ENCODE results near the gene MAPKAPK2.

MAPKAPK2 gene

DNA sequence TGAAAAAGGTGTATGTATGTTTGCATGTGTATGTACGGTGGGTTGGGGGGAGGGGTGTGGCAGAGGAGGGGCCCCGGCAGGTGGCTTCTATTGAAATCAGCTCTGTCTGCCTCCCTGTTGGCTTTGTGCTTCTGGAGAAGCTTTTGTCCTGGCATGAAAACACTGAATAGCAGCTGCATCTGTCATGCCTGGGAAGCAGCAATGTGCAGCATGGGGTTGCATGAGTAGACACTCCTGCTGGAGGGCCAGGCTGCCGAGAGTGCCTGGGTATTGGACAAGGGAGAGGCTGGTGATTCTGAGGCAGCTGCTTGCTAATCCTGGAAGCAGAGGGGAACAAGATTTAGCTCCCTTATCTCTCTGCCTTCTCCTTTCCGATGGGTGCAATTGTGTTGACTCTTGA lies 20.5 kb downstream of the MAPKAPK2 start:
- ChIA-PET CTCF (interaction anchor here (0.6 kb wide), 1 partner anchor 11 kb away, joined by 3 read pairs; no protein-coding TSS in a partner anchor), POLR2A (interaction anchor here (1.0 kb wide), 1 partner anchor 70 kb away, joined by 3 read pairs; the partner anchor contains the start of gene DYRK3)
- no peak for TF ChIP-seq BHLHE40 (IDR thresholded peaks at IDR 0.05; ENCODE audit: borderline replicate concordance)
- TF ChIP-seq L3MBTL2 (conservative IDR thresholded peaks at IDR 0.05) = no peak
- no peak for TF ChIP-seq TARDBP (IDR thresholded peaks at IDR 0.05)
- TF ChIP-seq ZNF384 (IDR thresholded peaks at IDR 0.05) = no peak
- TF ChIP-seq FOXK2 (IDR thresholded peaks at IDR 0.05) = no peak
- TF ChIP-seq FOXM1 (IDR thresholded peaks at IDR 0.05; ENCODE audit: borderline replicate concordance) = no peak
- TF ChIP-seq LEF1 (IDR thresholded peaks at IDR 0.05; ENCODE audit: borderline replicate concordance) = no peak
- no peak for TF ChIP-seq SP1 (IDR thresholded peaks at IDR 0.05)
- TF ChIP-seq FOXA1 (IDR thresholded peaks at IDR 0.05) = no peak
- TF ChIP-seq, protein P1, sequence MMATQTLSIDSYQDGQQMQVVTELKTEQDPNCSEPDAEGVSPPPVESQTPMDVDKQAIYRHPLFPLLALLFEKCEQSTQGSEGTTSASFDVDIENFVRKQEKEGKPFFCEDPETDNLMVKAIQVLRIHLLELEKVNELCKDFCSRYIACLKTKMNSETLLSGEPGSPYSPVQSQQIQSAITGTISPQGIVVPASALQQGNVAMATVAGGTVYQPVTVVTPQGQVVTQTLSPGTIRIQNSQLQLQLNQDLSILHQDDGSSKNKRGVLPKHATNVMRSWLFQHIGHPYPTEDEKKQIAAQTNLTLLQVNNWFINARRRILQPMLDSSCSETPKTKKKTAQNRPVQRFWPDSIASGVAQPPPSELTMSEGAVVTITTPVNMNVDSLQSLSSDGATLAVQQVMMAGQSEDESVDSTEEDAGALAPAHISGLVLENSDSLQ (IDR thresholded peaks at IDR 0.05) = no peak
- TF ChIP-seq NFRKB (IDR thresholded peaks at IDR 0.05) = no peak
- no peak for DNase-seq (ENCODE audit: extremely low spot score)

DNA sequence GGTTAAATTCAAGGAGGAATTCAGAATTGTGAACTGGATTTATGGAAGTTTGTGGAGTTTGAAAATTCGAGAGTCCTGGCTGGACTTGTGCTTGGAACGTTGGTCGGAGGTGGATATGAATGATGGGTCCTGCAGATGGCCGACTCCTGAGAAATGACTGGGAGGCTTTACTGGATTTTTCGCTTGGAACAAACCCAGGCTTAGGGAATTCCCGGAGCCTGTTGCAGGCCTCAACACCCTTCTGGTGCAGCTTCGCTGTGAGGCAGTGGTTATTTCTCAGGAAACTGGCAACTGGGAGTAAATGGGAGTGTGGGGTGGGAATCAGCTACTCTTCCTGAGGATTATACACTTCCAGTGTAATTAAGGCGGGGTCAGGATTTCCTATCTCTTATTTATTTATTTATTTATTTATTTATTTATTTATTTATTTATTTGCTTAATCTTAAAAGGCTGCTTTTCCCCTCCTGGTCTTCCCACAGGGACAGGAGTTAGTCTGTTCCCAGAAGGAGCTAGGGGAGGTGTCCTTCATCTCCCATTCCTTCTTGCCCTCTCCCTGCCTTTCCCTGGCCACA lies 21.1 kb downstream of the MAPKAPK2 start:
- ChIA-PET POLR2A (no interaction called here), CTCF (interaction anchor here (0.6 kb wide), 1 partner anchor 10 kb away, joined by 3 read pairs; no protein-coding TSS in a partner anchor)
- no peak for DNase-seq (ENCODE audit: extremely low spot score)
- no peak for TF ChIP-seq L3MBTL2 (conservative IDR thresholded peaks at IDR 0.05)

DNA sequence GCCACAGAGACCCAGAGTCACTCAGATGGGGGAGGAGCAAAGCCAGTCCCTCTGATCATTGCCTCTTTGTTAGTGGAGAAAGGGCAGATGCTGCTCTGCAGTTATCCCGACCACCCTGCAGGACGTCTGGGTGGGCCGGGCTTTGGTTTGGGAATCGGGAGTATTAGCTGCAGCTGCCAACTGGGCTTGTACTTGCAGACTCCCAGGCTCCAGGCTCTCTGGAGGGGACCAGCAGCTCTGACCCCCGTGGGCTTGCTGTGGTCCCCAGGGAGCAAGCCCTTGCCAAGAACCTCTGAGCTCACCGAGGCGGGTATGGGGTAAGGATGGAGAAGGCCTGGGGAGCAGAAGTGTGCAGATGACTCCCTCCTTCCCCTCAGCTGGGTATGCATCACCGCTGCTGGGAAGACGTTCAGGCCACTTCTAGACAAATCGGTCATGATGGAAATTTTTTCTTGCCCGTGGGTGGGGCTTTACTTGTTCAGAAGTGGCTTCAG lies 21.6 kb downstream of the MAPKAPK2 start:
- CTCF ChIA-PET = no interaction called here
- no peak for DNase-seq (ENCODE audit: extremely low spot score)
- no peak for TF ChIP-seq ZNF384 (IDR thresholded peaks at IDR 0.05)
- TF ChIP-seq ELF4 (IDR thresholded peaks at IDR 0.05) = no peak
- no peak for TF ChIP-seq NFRKB (IDR thresholded peaks at IDR 0.05)
- TF ChIP-seq, protein P1 (IDR thresholded peaks at IDR 0.05) = no peak
- TF ChIP-seq ARNT (IDR thresholded peaks at IDR 0.05) = no peak
- TF ChIP-seq LEF1 (IDR thresholded peaks at IDR 0.05; ENCODE audit: borderline replicate concordance) = no peak
- no peak for TF ChIP-seq HDGF (IDR thresholded peaks at IDR 0.05; ENCODE audit: borderline replicate concordance)
- TF ChIP-seq SUZ12 (IDR thresholded peaks at IDR 0.05) = no peak
- no peak for TF ChIP-seq L3MBTL2 (conservative IDR thresholded peaks at IDR 0.05)
- no peak for TF ChIP-seq FOXK2 (IDR thresholded peaks at IDR 0.05)
- no peak for TF ChIP-seq SP1 (IDR thresholded peaks at IDR 0.05)
- no peak for TF ChIP-seq FOXA1 (IDR thresholded peaks at IDR 0.05)
- TF ChIP-seq TARDBP (IDR thresholded peaks at IDR 0.05) = no peak
- POLR2A ChIA-PET = no interaction called here

DNA sequence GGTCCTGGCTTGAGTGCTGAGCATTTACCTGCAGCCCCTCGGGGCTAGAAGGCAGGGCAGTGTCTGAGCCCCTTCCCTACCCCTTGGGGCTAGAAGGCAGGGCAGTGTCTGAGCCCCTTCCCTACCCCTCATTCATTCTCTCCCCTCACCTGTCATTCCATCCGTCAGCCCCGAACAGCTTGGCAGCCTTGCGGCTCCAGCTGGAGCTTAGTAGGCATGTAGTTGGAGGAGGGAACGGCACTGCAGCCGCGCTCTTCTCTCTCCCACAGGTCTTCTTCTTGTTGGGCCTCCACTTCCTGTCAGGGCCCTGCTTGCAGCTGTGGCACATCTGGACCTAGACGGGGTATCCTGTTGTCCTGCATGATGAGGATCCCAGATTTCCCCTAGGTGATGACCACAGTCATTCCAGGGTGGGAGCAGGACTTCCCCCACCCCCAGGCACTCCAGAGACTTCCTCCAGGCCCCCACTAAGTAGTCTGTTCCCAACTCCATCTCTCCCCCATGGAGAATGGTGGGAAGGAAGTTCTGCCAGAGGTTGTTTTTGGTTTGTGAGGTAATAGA lies 22.2 kb downstream of the MAPKAPK2 start:
- POLR2A ChIA-PET = no interaction called here
- CTCF ChIA-PET = no interaction called here
- DNase-seq (ENCODE audit: extremely low spot score) = no peak
- TF ChIP-seq FOXK2 (IDR thresholded peaks at IDR 0.05) (no peak), ELF4 (IDR thresholded peaks at IDR 0.05) (no peak), ZNF384 (IDR thresholded peaks at IDR 0.05) (no peak), LEF1 (IDR thresholded peaks at IDR 0.05; ENCODE audit: borderline replicate concordance) (no peak)

DNA sequence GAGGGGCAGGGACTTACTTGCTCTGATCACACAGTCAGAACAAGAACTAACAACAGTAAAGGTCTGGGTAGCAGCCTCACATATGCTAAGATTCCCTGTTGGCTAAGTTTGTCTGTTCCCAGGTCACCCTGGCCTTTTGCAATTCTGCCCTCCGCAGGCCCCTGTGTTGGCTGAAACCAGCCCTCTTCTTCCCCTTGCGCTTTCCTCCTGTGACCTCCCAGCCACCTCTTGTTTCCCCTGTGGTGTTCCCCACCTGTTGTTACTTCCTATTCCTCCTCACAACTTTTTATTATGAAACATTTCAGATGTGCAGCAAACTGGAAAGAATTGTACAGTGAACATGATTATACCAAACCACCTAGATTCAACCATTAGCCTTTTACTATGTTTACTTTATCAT lies 23.4 kb downstream of the MAPKAPK2 start:
- POLR2A ChIA-PET = no interaction called here
- no peak for DNase-seq (ENCODE audit: extremely low spot score)
- TF ChIP-seq SP1 (IDR thresholded peaks at IDR 0.05) (no peak), NFRKB (IDR thresholded peaks at IDR 0.05) (no peak), BHLHE40 (IDR thresholded peaks at IDR 0.05; ENCODE audit: borderline replicate concordance) (no peak), CTBP1 (IDR thresholded peaks at IDR 0.05; ENCODE audit: borderline replicate concordance) (no peak), ZNF384 (IDR thresholded peaks at IDR 0.05) (no peak), L3MBTL2 (conservative IDR thresholded peaks at IDR 0.05) (no peak), FOXM1 (IDR thresholded peaks at IDR 0.05; ENCODE audit: borderline replicate concordance) (no peak)
- CTCF ChIA-PET = no interaction called here

DNA sequence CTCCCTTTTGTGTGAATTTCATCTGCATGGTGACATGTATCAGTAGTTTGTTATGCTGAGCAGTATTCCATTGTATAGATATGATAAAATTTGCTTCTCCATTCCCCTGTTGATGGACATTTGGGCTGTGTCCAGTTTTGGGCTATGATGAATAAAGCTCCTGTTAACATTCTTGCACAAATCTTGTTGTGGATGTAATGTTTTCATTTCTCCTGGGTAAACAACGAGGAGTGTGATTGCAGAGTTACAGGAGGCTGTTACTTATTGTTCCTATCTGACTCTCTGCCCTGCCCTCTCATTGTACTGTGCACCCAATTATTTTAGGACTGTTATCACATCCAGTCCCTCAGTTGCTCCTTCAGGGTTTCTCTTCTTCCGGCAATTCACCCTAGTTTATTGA lies 24.2 kb downstream of the MAPKAPK2 start:
- TF ChIP-seq ELF4 (IDR thresholded peaks at IDR 0.05) = no peak
- ChIA-PET POLR2A (no interaction called here), CTCF (interaction anchor here (0.6 kb wide), 1 partner anchor 192 kb away, joined by 3 read pairs; no protein-coding TSS in a partner anchor)
- no peak for DNase-seq (ENCODE audit: extremely low spot score)

DNA sequence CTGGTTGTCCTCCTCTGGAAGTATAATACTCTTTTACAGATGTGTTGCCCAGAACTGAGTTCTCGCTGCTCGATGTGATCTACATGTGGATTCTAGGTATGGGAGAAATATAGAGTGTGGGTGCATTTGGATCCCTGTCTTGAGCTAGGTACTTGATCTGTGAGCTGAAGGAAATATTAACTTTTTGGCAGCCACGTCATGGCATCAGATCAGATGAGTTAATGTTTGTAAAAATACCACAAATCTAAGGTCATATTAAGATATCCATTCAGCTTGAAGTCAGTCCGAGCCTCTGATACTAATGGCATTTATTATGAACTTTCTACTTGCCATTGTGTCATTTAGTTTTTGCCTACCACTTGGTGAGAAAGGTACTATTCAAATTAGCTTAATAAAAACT lies 24.6 kb downstream of the MAPKAPK2 start:
- ChIA-PET CTCF (interaction anchor here (0.6 to 1.1 kb wide), 2 partner anchors 45 to 192 kb away, joined by 3 read pairs; no protein-coding TSS in a partner anchor), POLR2A (interaction anchor here (1.0 kb wide), 1 partner anchor 74 kb away, joined by 5 read pairs; the partner anchor contains the start of gene DYRK3)
- TF ChIP-seq FOXM1 (IDR thresholded peaks at IDR 0.05; ENCODE audit: borderline replicate concordance) (no peak), LEF1 (IDR thresholded peaks at IDR 0.05; ENCODE audit: borderline replicate concordance) (no peak), ELF4 (IDR thresholded peaks at IDR 0.05) (no peak), CTBP1 (IDR thresholded peaks at IDR 0.05; ENCODE audit: borderline replicate concordance) (no peak), NFRKB (IDR thresholded peaks at IDR 0.05) (no peak), HDGF (IDR thresholded peaks at IDR 0.05; ENCODE audit: borderline replicate concordance) (no peak), L3MBTL2 (conservative IDR thresholded peaks at IDR 0.05) (no peak), SUZ12 (IDR thresholded peaks at IDR 0.05) (no peak), TARDBP (IDR thresholded peaks at IDR 0.05) (no peak)
- no peak for DNase-seq (ENCODE audit: extremely low spot score)
